Osteoblast (primary cell): ENCODE measurements around the gene DPP10. TPM values are rescaled to one million over a fixed set of nuclear protein-coding genes. Genes with fewer than 3 reads are reported as not detected.
"Not testable (repeated sequence)": the region's sequence is repeated elsewhere in the genome, so short reads cannot be mapped to it uniquely, and the experiment has no call there.

ENCODE experiments used
- DNase-seq: peaks from one replicate; pipeline ENCODE4 v3.0.0; 2011; ENCODE audit warnings: low spot score, mixed read lengths; ENCODE audit not compliant: insufficient read length; ENCODE audit errors: missing footprints
- H2AFZ ChIP-seq: 2 replicates; pipeline ENCODE4 v1.6.0; 2011; ENCODE audit warnings: mild to moderate bottlenecking, low read length
- H3K27ac ChIP-seq: 2 replicates; pipeline ENCODE4 v1.5.1; 2011; ENCODE audit warnings: mild to moderate bottlenecking, low read depth, low read length, moderate library complexity
- H3K27me3 ChIP-seq: 2 replicates; pipeline ENCODE4 v1.6.0; 2012; ENCODE audit warnings: mild to moderate bottlenecking, control low read depth, inconsistent platforms, low read length, moderate library complexity; ENCODE audit not compliant: insufficient read depth
- H3K36me3 ChIP-seq: 2 replicates; pipeline ENCODE4 v1.5.1; 2011; ENCODE audit warnings: mild to moderate bottlenecking, low read length, control low read depth, moderate library complexity; ENCODE audit not compliant: insufficient read depth
- H3K4me1 ChIP-seq: 2 replicates; pipeline ENCODE4 v1.5.1; 2011; ENCODE audit warnings: mild to moderate bottlenecking, low read length, control low read depth, moderate library complexity; ENCODE audit not compliant: insufficient read depth
- H3K4me2 ChIP-seq: 2 replicates; pipeline ENCODE4 v1.6.0; 2011; ENCODE audit warnings: mild to moderate bottlenecking, low read length; ENCODE audit not compliant: insufficient read depth
- H3K4me3 ChIP-seq: fragments of 200-600 bp; sonication (generic); 3 replicates; pipeline ENCODE4 v1.5.1; 2012; ENCODE audit warnings: mild to moderate bottlenecking, low read length, inconsistent platforms; ENCODE audit not compliant: insufficient read depth
- H3K79me2 ChIP-seq: 2 replicates; pipeline ENCODE4 v1.6.0; 2012; ENCODE audit warnings: mild to moderate bottlenecking, low read length, control low read depth, inconsistent platforms; ENCODE audit not compliant: insufficient read depth
- H3K9me3 ChIP-seq: 2 replicates; pipeline ENCODE4 v1.5.1; 2011; ENCODE audit warnings: low read depth, low read length, control low read depth
- H4K20me1 ChIP-seq: 2 replicates; pipeline ENCODE4 v1.6.0; 2012; ENCODE audit warnings: mild to moderate bottlenecking, low read length, control low read depth; ENCODE audit not compliant: insufficient read depth
- total RNA-seq: library from RNA; depleted of rRNA; stranded (reverse); fragments of >200 nt; gene quantifications from 2 replicates; pipeline ENCODE4 v1.2.3, GENCODE V29; 2012
- TF ChIP-seq, protein P1 (sequence below): IDR thresholded peaks from 2 replicates; pipeline ENCODE4 v1.5.1; 2011; ENCODE audit warnings: mild to moderate bottlenecking, low read depth, low read length, moderate library complexity; ENCODE audit errors: extremely low read depth

DPP10 gene
- total RNA-seq, 1 donor = not detected

- no peaks in the 10 kb centered on the region for H3K36me3 ChIP-seq
- H3K27ac ChIP-seq = no peak overlapping the region
- H3K27me3 ChIP-seq = no peaks in the 10 kb centered on the region
- no peaks in the 10 kb centered on the region for H3K9me3 ChIP-seq
- no peak overlapping the region for H3K4me2 ChIP-seq
- H4K20me1 ChIP-seq = no peaks in the 10 kb centered on the region
- TF ChIP-seq, protein P1, sequence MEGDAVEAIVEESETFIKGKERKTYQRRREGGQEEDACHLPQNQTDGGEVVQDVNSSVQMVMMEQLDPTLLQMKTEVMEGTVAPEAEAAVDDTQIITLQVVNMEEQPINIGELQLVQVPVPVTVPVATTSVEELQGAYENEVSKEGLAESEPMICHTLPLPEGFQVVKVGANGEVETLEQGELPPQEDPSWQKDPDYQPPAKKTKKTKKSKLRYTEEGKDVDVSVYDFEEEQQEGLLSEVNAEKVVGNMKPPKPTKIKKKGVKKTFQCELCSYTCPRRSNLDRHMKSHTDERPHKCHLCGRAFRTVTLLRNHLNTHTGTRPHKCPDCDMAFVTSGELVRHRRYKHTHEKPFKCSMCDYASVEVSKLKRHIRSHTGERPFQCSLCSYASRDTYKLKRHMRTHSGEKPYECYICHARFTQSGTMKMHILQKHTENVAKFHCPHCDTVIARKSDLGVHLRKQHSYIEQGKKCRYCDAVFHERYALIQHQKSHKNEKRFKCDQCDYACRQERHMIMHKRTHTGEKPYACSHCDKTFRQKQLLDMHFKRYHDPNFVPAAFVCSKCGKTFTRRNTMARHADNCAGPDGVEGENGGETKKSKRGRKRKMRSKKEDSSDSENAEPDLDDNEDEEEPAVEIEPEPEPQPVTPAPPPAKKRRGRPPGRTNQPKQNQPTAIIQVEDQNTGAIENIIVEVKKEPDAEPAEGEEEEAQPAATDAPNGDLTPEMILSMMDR = no peak
- no peak overlapping the region for H2AFZ ChIP-seq
- no peak for DNase-seq
- H3K4me3 ChIP-seq = no peak overlapping the region
- no peaks in the 10 kb centered on the region for H3K79me2 ChIP-seq
- H3K4me1 ChIP-seq = no peaks in the 10 kb centered on the region
Measured at GRCh38 chr2:114745700-114746099, 303.3 kb downstream of the DPP10 start.

DNA sequence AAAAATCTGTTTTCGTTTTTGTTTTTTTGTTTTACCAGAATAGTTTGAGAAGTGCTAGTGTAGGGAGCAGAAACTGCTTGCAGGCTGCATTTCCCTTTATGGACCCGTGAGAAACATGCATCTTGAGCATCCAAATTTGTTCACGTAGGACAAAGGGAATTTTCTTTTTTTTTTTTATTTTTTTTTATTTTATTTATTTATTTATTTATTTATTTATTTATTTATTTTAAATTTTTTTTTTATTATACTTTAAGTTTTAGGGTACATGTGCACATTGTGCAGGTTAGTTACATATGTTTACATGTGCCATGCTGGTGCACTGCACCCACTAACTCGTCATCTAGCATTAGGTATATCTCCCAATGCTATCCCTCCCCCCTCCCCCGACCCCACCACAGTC, 305.7 kb downstream of the DPP10 start:
- not testable (repeated sequence) for H3K4me3 ChIP-seq, DNase-seq, H3K4me1 ChIP-seq, H3K79me2 ChIP-seq, H2AFZ ChIP-seq, H3K27me3 ChIP-seq, H3K27ac ChIP-seq, H3K4me2 ChIP-seq, H4K20me1 ChIP-seq, H3K36me3 ChIP-seq, H3K9me3 ChIP-seq

DNA sequence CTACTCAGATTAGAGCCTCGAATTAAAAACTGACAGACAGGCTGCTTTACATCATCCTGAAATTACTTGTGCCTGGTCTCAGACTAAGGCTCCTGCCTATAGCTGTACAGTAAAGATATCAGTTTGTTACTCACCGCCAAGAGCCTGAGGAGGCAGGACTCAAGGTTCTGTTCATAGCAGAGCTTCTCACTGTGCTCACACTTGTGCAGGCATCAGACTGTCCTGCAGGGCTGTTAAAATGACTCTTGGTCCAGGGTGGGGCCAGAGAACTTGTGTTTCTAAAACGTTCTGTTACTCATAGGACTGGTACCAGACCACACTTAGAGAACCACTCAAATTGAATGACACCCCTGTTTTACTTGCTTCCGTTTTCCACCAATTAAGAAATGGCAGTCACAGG, 310.0 kb downstream of the DPP10 start:
- no peak overlapping the region for H3K4me3 ChIP-seq
- H3K36me3 ChIP-seq = no peaks in the 10 kb centered on the region
- H3K27ac ChIP-seq = no peak overlapping the region
- H3K4me1 ChIP-seq = no peaks in the 10 kb centered on the region
- H3K4me2 ChIP-seq = no peak overlapping the region
- H4K20me1 ChIP-seq = no peaks in the 10 kb centered on the region
- H3K9me3 ChIP-seq = no peaks in the 10 kb centered on the region
- no peak overlapping the region for H2AFZ ChIP-seq
- H3K27me3 ChIP-seq = no peaks in the 10 kb centered on the region
- peak; percentile 6 for DNase-seq
- no peaks in the 10 kb centered on the region for H3K79me2 ChIP-seq
- TF ChIP-seq, protein P1 = no peak

GRCh38 chr2:114753145-114753544, 310.7 kb downstream of the DPP10 start:
- Histone ChIP-seq H3K27ac (no peak overlapping the region), H3K79me2 (no peaks in the 10 kb centered on the region), H3K4me2 (no peak overlapping the region), H3K4me1 (no peaks in the 10 kb centered on the region), H3K4me3 (no peak overlapping the region), H3K36me3 (no peaks in the 10 kb centered on the region), H2AFZ (no peak overlapping the region), H4K20me1 (no peaks in the 10 kb centered on the region), H3K27me3 (no peaks in the 10 kb centered on the region), H3K9me3 (no peaks in the 10 kb centered on the region)
- DNase-seq = peak; percentile 10
- TF ChIP-seq, protein P1 = no peak
